HepG2 (cell line): ENCODE data around the gene SV2A. TPM values are rescaled to one million over a fixed set of nuclear protein-coding genes. Genes with fewer than 3 reads are reported as not detected.

Experiments
- ATAC-seq: fragments of 200-7000 bp; cut with Tn5 transposase; 3 replicates; pipeline ENCODE4 v1.9.1; 2020; ENCODE audit warnings: mild to moderate bottlenecking, moderate library complexity
- BruUV-seq: library from RNA; stranded (reverse); fragments of 400-500 nt; replicated peaks from 2 replicates; lab custom pipeline; 2021; lab: Mats Ljungman, UMichigan
- CTCF ChIA-PET: fragments of 300-600 bp; formaldehyde crosslinking; extraction: SDS; loops from one replicate; lab custom pipeline; 2021; ENCODE audit warnings: low total read pairs, inconsistent platforms, low intra/inter-chr PET ratio; lab: Yijun Ruan, JAX
- POLR2A ChIA-PET: fragments of 350-600 bp; sonication (Branson Sonifier 250); formaldehyde crosslinking; loops from one replicate; lab custom pipeline; 2020; ENCODE audit warnings: antibody characterized with exemption, inconsistent platforms; lab: Yijun Ruan, JAX
- DNase-seq: peaks from one replicate; pipeline ENCODE4 v3.0.0-alpha.2; 2015; ENCODE audit warnings: low spot score
- FAIRE-seq: peaks from 3 replicates; lab custom pipeline; 2011; peaks lifted over from hg19 to GRCh38; lab: Jason Lieb, UNC
- H2AFZ ChIP-seq: one replicate; pipeline ENCODE4 v1.6.1; 2011; ENCODE audit warnings: low read length, inconsistent platforms
- H3K27ac ChIP-seq: fragments of 300-600 bp; 3 replicates; pipeline ENCODE4 v1.8.0; 2011; ENCODE audit warnings: mixed run types, mild to moderate bottlenecking, mixed read lengths, low read length, inconsistent platforms; ENCODE audit not compliant: insufficient read depth; ENCODE audit errors: extremely low read length
- H3K27me3 ChIP-seq, 2 experiments: fragments of 200-600 bp in 1 of 2; 2 replicates in 1 of 2; 3 replicates in 1 of 2; pipeline versions ENCODE4 v1.6.0 to v1.8.0; 2011; ENCODE audit warnings: low read length in 2 of 2, mild to moderate bottlenecking in 2 of 2, moderate library complexity in 2 of 2, inconsistent platforms in 1 of 2; ENCODE audit not compliant: insufficient read depth in 2 of 2, control insufficient read depth in 1 of 2
- H3K36me3 ChIP-seq, 2 experiments: fragments of 200-600 bp in 1 of 2; replicated peaks in 1 of 2; 2 replicates in 1 of 2; 3 replicates in 1 of 2; pipeline versions ENCODE4 v1.5.1 to v1.8.0; 2011; ENCODE audit warnings: low read length in 2 of 2, inconsistent platforms in 1 of 2; ENCODE audit not compliant: insufficient read depth in 2 of 2, control insufficient read depth in 1 of 2
- H3K4me1 ChIP-seq: 2 replicates; pipeline ENCODE4 v1.5.1; 2012; ENCODE audit warnings: low read length, inconsistent platforms; ENCODE audit not compliant: insufficient read depth
- H3K4me2 ChIP-seq: 2 replicates; pipeline ENCODE4 v1.6.0; 2011; ENCODE audit warnings: low read depth, low read length, inconsistent platforms
- H3K4me3 ChIP-seq, 3 experiments: fragments of 200-600 bp in 1 of 3; sonication (generic), shearing (Covaris generic) in 1 of 3; replicated peaks in 1 of 3; 2 replicates each; pipeline ENCODE4 v1.5.1; 2011 to 2016; ENCODE audit warnings: low read length in 3 of 3, inconsistent platforms in 2 of 3, low read depth in 2 of 3, mild to moderate bottlenecking in 2 of 3, control low read depth in 1 of 3, mixed read lengths in 1 of 3; ENCODE audit not compliant: insufficient read depth in 1 of 3
- H3K79me2 ChIP-seq: one replicate; pipeline ENCODE4 v1.6.1; 2011; ENCODE audit warnings: low read length, inconsistent platforms; ENCODE audit not compliant: insufficient read depth
- H3K9ac ChIP-seq: 2 replicates; pipeline ENCODE4 v1.6.0; 2011; ENCODE audit warnings: mild to moderate bottlenecking, low read depth, low read length, inconsistent platforms; ENCODE audit not compliant: insufficient read depth
- H3K9me3 ChIP-seq: 2 replicates; pipeline ENCODE4 v1.5.1; 2012; ENCODE audit warnings: mild to moderate bottlenecking, low read length
- H4K20me1 ChIP-seq: 2 replicates; pipeline ENCODE4 v1.6.0; 2011; ENCODE audit warnings: inconsistent platforms, mild to moderate bottlenecking, low read length, moderate library complexity; ENCODE audit not compliant: insufficient read depth
- JUNB ChIP-seq: sonication (generic); formaldehyde crosslinking; IDR thresholded peaks from 2 replicates; pipeline ENCODE4 v1.8.0; 2022; ENCODE audit warnings: missing genetic modification reagents, mild to moderate bottlenecking, borderline replicate concordance
- NFYC ChIP-seq: IDR thresholded peaks from 2 replicates; pipeline ENCODE4 v1.6.1; 2016; ENCODE audit warnings: missing genetic modification reagents, missing compliant biosample characterization
- NR2F2 ChIP-seq: IDR thresholded peaks from 2 replicates; pipeline ENCODE4 v1.6.1; 2012; ENCODE audit warnings: low read depth, inconsistent platforms, borderline replicate concordance
- ZNF138 ChIP-seq: sonication (generic); formaldehyde crosslinking; IDR thresholded peaks from 2 replicates; pipeline ENCODE4 v1.5.0; 2020; ENCODE audit warnings: mild to moderate bottlenecking, low read depth, missing genetic modification reagents
- ZNF160 ChIP-seq: sonication (generic); formaldehyde crosslinking; IDR thresholded peaks from 2 replicates; pipeline ENCODE4 v1.8.0; 2022; ENCODE audit warnings: mild to moderate bottlenecking, inconsistent platforms, missing genetic modification reagents
- ZNF253 ChIP-seq: sonication (generic); formaldehyde crosslinking; IDR thresholded peaks from 2 replicates; pipeline ENCODE4 v1.8.0; 2022; ENCODE audit warnings: mild to moderate bottlenecking, missing genetic modification reagents, borderline replicate concordance
- ZNF292 ChIP-seq: sonication (generic); formaldehyde crosslinking; IDR thresholded peaks from 2 replicates; pipeline ENCODE4 v1.8.1; 2022; ENCODE audit warnings: mild to moderate bottlenecking, low read depth, missing genetic modification reagents, borderline replicate concordance
- ZNF550 ChIP-seq: sonication (generic); formaldehyde crosslinking; IDR thresholded peaks from 2 replicates; pipeline ENCODE4 v1.4.0; 2020; ENCODE audit warnings: mild to moderate bottlenecking, missing genetic modification reagents, borderline replicate concordance
- ZSCAN12 ChIP-seq: sonication (generic); formaldehyde crosslinking; IDR thresholded peaks from 2 replicates; pipeline ENCODE4 v1.9.0; 2021; ENCODE audit warnings: mild to moderate bottlenecking, missing genetic modification reagents
- WGBS: methylation state at CpG from one replicate; pipeline ENCODE4 v1.1.6; 2017; ENCODE audit warnings: low lambda C conversion rate; 5-methylcytosine and 5-hydroxymethylcytosine counted together
- in situ Hi-C: cut with HindIII; loops from 2 replicates; pipeline ENCODE4 v1.10.0; 2017; ENCODE audit warnings: low pct_unique_long_range_greater_than_20kb; ENCODE audit not compliant: extremely low pct_ligation_motif_present
- intact Hi-C: fragments of 100-400 bp; cut with micrococcal nuclease; formaldehyde crosslinking; loops from one replicate; pipeline ENCODE4 v1.10.0; 2022; ENCODE audit not compliant: unreplicated experiment
- polyA plus RNA-seq, 8 experiments: library from polyadenylated mRNA; depleted of rRNA in 3 of 8; stranded (reverse) in 7 of 8; unstranded in 1 of 8; fragments of >200 nt; fragmentation: Illumina TruSeq in 4 of 8; extraction: Trizol in 4 of 8; gene quantifications; 2 replicates each; pipeline versions ENCODE4 v1.2.1 to v1.2.3, GENCODE V29; 2011 to 2016; ENCODE audit warnings: low read depth in 4 of 8, missing spikeins in 1 of 8, mixed read lengths in 1 of 8; ENCODE audit not compliant: insufficient read depth in 1 of 8
- total RNA-seq, 5 experiments: library from RNA; depleted of rRNA; stranded (reverse); fragments of >200 nt; fragmentation: Illumina TruSeq; extraction: Trizol; gene quantifications; 2 replicates each; pipeline ENCODE4 v1.2.3, GENCODE V29; 2016; ENCODE audit warnings: low read depth in 1 of 5

SV2A gene
- total and polyA plus RNA-seq, 2 of the 13 experiments (the other 11 are each of a cell fraction or from before 2014, with no cell fraction given), result 0.84 to 1.9 TPM

DNA sequence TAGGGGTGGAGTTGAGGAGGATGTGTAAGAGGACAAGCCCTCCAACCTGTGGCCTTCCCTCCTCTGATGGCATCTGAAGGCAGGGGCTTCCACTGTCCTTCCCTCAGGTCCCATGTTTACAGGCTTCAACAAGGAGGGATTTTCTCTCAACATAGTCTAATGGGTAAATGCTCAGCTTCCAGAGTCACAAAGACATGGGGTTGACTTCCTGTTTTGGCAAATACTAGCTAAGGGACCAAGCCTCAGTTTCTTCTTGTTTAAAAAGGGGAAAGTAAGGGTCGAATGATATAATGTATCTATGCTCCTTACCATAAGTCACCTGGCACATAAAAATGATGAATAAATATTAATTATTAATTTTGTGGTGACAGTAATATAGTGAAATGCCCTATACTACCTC is 3.1 kb downstream of the SV2A start:
- ATAC-seq, result no peak
- intact Hi-C loops, result no loop called here

DNA sequence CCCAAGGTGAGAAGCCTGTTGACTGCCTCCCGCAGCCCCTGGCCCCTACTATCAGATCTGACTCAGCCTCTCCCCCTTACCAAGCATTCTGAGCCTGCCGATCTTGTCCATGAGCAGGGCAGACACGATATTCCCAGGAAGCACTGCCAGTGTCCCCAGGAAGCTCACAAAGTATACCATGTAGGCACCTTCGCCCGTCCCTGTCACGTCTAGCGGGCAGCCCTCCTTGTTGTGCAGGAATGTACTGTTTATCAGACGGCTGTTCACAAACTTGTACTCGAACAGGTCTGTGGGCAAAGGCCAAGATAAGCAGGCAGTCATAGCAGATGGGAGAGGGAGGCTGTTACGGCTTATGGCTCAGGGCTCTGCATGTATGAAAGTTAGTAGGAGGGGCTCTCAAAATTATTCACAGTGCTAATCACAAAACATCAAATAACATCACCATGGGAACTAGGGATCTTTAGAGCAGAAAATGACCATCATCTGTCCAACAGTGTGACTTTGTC is 11.0 kb downstream of the SV2A start:
- WGBS, result 52% methylated on average over 10 of the region's 10 CpGs
- in situ Hi-C loops (no loop called here), intact Hi-C loops (no loop called here)
- Histone ChIP-seq H4K20me1 (no peaks in the 10 kb centered on the region), H3K4me3 (no peak overlapping the region), H3K4me1 (0 out of 2 replicates have a peak, but pooled peaks cover 5% of the 10 kb centered on the region), H3K27me3 (no peaks in the 10 kb centered on the region), H3K36me3 (no peaks in the 10 kb centered on the region), H3K9me3 (no peaks in the 10 kb centered on the region), H3K4me2 (no peak overlapping the region), H3K27ac (no peak overlapping the region), H3K79me2 (no peaks in the 10 kb centered on the region), H3K9ac (no peak overlapping the region), H2AFZ (no peak overlapping the region)
- POLR2A ChIA-PET, result interaction anchor here (1.1 kb wide), 1 partner anchor 20 kb away, joined by 3 read pairs; a partner anchor contains a TSS
- peak; percentile 42 for ATAC-seq
- BruUV-seq, result no TSS peak
- no peak for DNase-seq
- CTCF ChIA-PET, result no interaction called here
- no peak for FAIRE-seq
- TF ChIP-seq ZNF160 (CRISPR knock-in tag) (no peak), JUNB (CRISPR knock-in tag) (no peak), NR2F2 (no peak), ZSCAN12 (CRISPR knock-in tag) (no peak), ZNF292 (no peak), ZNF253 (CRISPR knock-in tag) (no peak), ZNF138 (CRISPR knock-in tag) (no peak)

More for the DNA sequence above, 3.1 kb downstream of the SV2A start:
- no TSS peak for BruUV-seq
- Histone ChIP-seq H3K27me3 (0 out of 5 replicates have a peak, but pooled peaks cover 0 to 3% of the 10 kb centered on the region in 2 experiments), H3K79me2 (no peaks in the 10 kb centered on the region), H2AFZ (no peak overlapping the region), H3K9me3 (no peaks in the 10 kb centered on the region), H3K9ac (no peak overlapping the region), H4K20me1 (no peaks in the 10 kb centered on the region), H3K27ac (no peak overlapping the region), H3K4me1 (peaks cover 28% of the 10 kb centered on the region), H3K4me3 (no peak overlapping the region), H3K4me2 (no peak overlapping the region), H3K36me3 (no peaks in the 10 kb centered on the region)
- POLR2A ChIA-PET, result no interaction called here
- FAIRE-seq (no peak), DNase-seq (no peak)
- CTCF ChIA-PET, result no interaction called here
- WGBS, result 60% methylated on average over 1 of the region's 1 CpG
- in situ Hi-C loops, result no loop called here
- TF ChIP-seq ZNF550 (no peak), NFYC (no peak)
